NCI-H2227 (cell line): ENCODE measurements around the gene LUM.

Source experiments
- DNase-seq: peaks from one replicate; lab custom pipeline; 2025; ENCODE audit not compliant: unreplicated experiment; lab: John Stamatoyannopoulos, UW

The LUM gene

GRCh38 chr12:91077228-91077954, 33.9 kb downstream of the LUM start:
- no peak for DNase-seq

- DNase-seq, result no peak
Measured at GRCh38 chr12:91074851-91075250, 36.4 kb downstream of the LUM start.

DNA sequence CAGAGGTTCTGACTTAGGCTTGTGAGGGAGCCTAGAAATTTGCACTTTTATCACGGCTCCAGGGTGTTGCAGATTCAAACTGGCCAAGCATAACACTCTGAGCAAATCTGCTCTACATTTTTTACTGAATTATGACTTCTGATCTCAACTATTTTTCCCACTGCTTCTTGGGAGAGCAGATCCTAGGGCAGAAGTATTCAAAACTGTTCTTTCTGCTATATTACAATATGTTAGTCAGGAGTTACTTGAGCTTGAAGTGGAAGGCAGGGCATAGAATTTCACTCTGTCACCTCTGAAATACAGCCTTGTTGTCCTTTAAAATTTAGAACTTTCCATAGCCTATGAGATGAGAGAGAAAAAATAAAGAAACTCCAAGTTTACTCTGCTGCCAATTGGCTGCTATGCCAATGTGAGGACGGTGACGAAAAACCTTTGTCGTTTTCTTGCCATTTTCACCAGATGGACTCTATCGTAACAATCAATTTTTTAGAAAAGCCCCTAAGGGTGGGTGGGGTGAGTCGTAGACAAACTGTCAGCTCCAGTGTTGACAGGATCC, 37.1 kb downstream of the LUM start:
- no peak for DNase-seq

GRCh38 chr12:91073426-91073825, 37.9 kb downstream of the LUM start:
- no peak for DNase-seq

GRCh38 chr12:91072931-91073330, 38.4 kb downstream of the LUM start:
- DNase-seq, result no peak

DNA sequence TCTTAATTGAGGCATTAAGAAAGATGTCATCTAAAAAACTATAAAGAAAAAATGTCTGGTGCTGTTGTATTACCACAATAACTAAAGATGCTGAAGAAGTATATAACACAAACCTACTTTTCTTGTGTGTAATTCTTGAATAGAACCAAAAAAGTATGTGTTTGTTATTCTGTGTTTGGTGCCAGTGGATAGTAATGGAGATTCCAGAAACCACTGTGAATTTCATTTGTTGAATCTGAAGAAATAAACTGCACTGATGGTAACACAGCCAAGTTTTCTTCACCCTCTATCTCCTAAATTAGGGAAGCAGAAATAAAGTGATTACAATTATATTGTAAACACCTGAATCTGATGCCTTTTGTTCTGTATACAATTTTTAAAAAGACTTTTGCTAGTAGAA, 40.4 kb downstream of the LUM start:
- no peak for DNase-seq

DNA sequence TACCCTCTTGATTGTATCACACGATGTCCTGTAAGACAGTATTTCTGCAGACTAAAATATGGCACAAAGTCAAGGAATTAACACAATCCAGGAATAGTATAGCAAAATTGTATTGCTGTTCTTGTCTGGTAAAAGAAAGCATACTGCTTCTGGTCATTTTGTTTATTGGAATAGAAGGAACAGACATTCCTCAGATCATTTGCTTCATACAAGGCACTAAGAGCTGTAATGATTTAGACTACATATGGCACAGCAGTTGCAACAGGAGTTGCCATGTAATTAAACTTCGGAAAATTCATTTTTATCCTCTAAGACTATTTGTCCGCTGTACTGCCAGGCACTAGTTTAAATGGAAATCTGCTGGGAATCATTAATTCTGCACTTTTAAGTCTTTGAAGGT, 45.9 kb downstream of the LUM start:
- DNase-seq, result no peak

GRCh38 chr12:91064640-91065039, 46.7 kb downstream of the LUM start:
- no peak for DNase-seq

- no peak for DNase-seq
Measured at GRCh38 chr12:91061091-91061490, 50.2 kb downstream of the LUM start.

DNA sequence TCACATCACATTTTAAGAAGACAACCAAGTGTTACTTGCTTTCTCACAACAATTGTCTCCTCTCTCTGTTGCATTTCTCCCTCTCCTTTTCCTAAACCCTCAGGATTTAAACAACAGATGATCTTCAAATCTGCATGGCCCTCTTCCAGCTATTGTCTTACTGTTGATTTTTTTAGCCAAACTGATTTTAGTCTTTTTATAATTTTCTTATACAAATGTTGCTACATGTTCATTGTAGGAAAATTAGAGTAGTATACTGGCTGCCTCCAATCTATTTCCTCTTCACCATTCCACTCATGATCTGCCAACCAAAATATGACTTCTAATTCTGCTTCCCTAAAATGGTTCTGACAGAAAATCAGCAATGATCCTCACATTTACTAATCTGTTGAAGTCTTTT, 52.1 kb downstream of the LUM start:
- no peak for DNase-seq

- DNase-seq, result no peak
Measured at GRCh38 chr12:91058786-91059185, 52.5 kb downstream of the LUM start.

DNA sequence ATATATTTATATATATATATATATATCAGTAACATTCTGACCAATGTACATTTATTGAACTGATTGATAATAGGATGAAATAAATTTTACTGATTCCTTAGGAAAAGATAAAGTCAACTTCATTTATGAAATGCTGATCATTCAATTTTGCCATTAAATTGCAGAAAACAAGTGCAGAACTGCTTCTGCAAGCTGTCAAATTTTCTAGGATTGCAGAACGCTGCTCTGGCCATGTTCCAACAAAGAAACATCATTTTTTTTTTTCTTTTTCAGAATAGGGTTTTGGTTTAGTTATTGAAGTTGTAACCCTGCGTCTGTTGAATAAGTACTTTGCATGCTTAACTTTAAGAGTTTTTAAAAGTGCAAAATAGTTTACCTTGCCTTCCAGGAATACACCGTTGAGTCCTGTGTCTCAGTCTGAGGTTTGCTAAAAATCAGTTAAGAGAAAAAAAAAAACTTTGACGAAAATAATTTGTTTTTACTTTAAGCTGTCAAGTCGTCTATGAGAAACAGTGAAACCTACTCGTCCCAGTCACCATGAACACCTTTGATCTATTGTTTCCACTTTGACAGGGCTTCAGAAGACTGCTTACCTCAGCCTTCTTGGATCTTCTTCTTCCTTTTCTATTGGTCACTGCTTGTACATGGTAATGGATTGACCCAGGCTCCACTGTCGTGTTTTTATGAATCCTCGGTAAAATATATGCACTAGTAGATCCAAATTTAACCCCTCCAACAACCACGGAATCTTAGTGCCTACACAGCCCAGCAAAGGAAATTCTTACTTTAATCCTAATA, 53.7 kb downstream of the LUM start, which contains the start of gene KERA:
Gene KERA, minus strand, starts transcription at position 657 of the 798 bp plus-strand sequence. CDS start 1,743 bp downstream, outside the sequence.
- DNase-seq, result no peak

DNA sequence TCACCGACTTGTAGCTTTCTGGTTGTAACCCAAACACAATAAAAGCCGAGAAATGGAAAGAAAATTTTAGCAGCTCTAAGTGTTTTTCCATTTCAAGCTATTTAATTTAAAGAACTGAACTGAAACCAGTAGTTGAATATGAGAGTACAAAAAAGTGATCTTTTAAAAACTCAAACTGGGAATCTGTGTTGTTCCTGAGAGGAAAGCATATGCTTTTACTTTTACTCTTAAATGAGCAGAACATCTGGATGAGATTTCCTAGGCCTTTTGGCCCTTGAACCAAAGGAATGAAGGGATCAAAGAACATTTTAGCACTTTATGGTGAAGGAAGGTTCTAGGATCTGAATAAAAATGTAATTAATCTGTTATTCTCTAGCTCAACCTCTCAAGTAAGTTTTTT, 54.8 kb downstream of the LUM start:
- DNase-seq, result no peak

- DNase-seq, result no peak
Measured at GRCh38 chr12:91055976-91056375, 55.3 kb downstream of the LUM start.

- DNase-seq, result peak; percentile 52
Measured at GRCh38 chr12:91053951-91054715, 57.2 kb downstream of the LUM start.
